ENCODE data around the gene OTOGL.

The OTOGL gene

DNA sequence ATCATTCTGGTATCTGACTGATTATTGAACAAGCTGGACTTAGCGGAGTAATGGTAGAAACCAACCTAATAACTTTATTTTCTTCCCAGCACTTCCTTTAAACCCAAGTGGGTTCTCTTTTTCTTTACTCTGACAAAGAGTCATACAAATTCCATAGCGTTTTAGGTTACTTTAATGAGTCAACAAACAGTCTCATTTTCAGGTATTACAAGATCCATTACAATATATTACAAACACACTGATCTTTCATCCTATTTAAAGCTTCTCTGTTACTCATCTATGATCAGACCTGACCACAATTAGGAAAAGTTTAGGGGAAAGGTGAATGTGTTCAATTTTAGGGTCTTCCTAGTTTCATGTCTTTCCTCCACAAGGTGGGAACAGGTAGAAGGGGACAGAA lies 305.3 kb downstream of the OTOGL start:
- no peak overlapping the region for H3K4me3 ChIP-seq (ENCODE audit: low read depth, low read length)
- TF ChIP-seq MYC (IDR thresholded peaks at IDR 0.05; ENCODE audit: low read depth, low read length) (no peak), POLR2A (IDR thresholded peaks at IDR 0.05; ENCODE audit: extremely low read depth, insufficient read length) (no peak)
- TF ChIP-seq, protein P1, sequence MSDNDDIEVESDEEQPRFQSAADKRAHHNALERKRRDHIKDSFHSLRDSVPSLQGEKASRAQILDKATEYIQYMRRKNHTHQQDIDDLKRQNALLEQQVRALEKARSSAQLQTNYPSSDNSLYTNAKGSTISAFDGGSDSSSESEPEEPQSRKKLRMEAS (IDR thresholded peaks at IDR 0.05; ENCODE audit: low read depth, low read length), result no peak
- TF ChIP-seq, protein P2, sequence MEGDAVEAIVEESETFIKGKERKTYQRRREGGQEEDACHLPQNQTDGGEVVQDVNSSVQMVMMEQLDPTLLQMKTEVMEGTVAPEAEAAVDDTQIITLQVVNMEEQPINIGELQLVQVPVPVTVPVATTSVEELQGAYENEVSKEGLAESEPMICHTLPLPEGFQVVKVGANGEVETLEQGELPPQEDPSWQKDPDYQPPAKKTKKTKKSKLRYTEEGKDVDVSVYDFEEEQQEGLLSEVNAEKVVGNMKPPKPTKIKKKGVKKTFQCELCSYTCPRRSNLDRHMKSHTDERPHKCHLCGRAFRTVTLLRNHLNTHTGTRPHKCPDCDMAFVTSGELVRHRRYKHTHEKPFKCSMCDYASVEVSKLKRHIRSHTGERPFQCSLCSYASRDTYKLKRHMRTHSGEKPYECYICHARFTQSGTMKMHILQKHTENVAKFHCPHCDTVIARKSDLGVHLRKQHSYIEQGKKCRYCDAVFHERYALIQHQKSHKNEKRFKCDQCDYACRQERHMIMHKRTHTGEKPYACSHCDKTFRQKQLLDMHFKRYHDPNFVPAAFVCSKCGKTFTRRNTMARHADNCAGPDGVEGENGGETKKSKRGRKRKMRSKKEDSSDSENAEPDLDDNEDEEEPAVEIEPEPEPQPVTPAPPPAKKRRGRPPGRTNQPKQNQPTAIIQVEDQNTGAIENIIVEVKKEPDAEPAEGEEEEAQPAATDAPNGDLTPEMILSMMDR (IDR thresholded peaks at IDR 0.05; ENCODE audit: low read depth, low read length), result no peak
- no peak for DNase-seq (ENCODE audit: low read depth)

GRCh38 chr12:80406253-80406652 lies 306.9 kb downstream of the OTOGL start:
- TF ChIP-seq, protein P1 (IDR thresholded peaks at IDR 0.05; ENCODE audit: low read depth, low read length), result no peak
- TF ChIP-seq, protein P2 (IDR thresholded peaks at IDR 0.05; ENCODE audit: low read depth, low read length), result no peak
- TF ChIP-seq POLR2A (IDR thresholded peaks at IDR 0.05; ENCODE audit: extremely low read depth, insufficient read length) (no peak), MYC (IDR thresholded peaks at IDR 0.05; ENCODE audit: low read depth, low read length) (no peak)
- no peak for DNase-seq (ENCODE audit: low read depth)
- no peak overlapping the region for H3K4me3 ChIP-seq (ENCODE audit: low read depth, low read length)

DNA sequence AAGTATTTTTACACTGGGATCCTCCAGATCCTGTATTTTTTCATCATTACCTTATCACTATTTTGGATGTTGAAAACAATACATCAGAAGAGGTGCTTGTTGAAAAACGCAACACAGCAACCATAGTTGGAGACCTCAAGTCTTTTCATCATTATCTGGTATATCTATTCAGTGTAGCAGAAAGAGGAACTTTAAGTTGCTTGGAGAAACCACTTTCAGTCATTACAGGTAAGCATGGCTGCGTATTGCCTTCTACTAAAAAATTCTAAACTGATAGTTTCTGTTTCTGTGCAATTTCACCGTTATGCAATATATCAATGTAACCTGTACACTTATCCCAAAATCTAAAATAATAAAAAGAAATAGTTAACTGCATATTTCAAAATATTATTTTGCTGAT lies 312.4 kb downstream of the OTOGL start:
- no peak overlapping the region for H3K4me3 ChIP-seq (ENCODE audit: low read depth, low read length)
- no peak for DNase-seq (ENCODE audit: low read depth)
- TF ChIP-seq, protein P1 (IDR thresholded peaks at IDR 0.05; ENCODE audit: low read depth, low read length), result no peak
- TF ChIP-seq, protein P2 (IDR thresholded peaks at IDR 0.05; ENCODE audit: low read depth, low read length), result no peak
- TF ChIP-seq POLR2A (IDR thresholded peaks at IDR 0.05; ENCODE audit: extremely low read depth, insufficient read length), result no peak
- no peak for TF ChIP-seq MYC (IDR thresholded peaks at IDR 0.05; ENCODE audit: low read depth, low read length)

GRCh38 chr12:80412343-80412953 lies 313.1 kb downstream of the OTOGL start:
- TF ChIP-seq POLR2A (IDR thresholded peaks at IDR 0.05; ENCODE audit: extremely low read depth, insufficient read length) (no peak), MYC (IDR thresholded peaks at IDR 0.05; ENCODE audit: low read depth, low read length) (no peak)
- TF ChIP-seq, protein P2 (IDR thresholded peaks at IDR 0.05; ENCODE audit: low read depth, low read length), result peak; percentile 61
- no peak overlapping the region for H3K4me3 ChIP-seq (ENCODE audit: low read depth, low read length)
- peak; percentile 63 for DNase-seq (ENCODE audit: low read depth)

GRCh38 chr12:80413462-80413861 lies 314.1 kb downstream of the OTOGL start:
- no peak for DNase-seq (ENCODE audit: low read depth)
- TF ChIP-seq, protein P2 (IDR thresholded peaks at IDR 0.05; ENCODE audit: low read depth, low read length), result no peak
- TF ChIP-seq, protein P1 (IDR thresholded peaks at IDR 0.05; ENCODE audit: low read depth, low read length), result no peak
- no peak for TF ChIP-seq POLR2A (IDR thresholded peaks at IDR 0.05; ENCODE audit: extremely low read depth, insufficient read length)
- H3K4me3 ChIP-seq (ENCODE audit: low read depth, low read length), result no peak overlapping the region

DNA sequence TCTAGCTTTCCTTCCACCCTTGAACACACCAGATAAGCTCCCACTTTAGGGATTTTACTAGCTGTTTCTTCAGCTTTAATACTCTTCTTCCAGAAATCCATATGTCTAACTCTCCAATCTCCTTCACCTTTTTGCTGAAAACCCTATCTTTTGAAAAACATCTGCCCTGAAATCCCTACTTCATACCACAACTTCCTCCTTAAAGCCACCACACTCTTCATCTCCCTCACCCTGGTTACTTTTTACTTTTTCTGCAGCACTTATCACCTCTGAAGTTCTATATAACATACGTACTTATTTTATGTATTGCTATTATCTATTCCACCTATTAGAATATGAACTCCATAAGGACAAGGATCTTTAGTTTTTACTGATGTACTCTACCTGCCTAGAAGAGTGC lies 316.1 kb downstream of the OTOGL start:
- no peak for DNase-seq (ENCODE audit: low read depth)
- TF ChIP-seq, protein P2 (IDR thresholded peaks at IDR 0.05; ENCODE audit: low read depth, low read length), result no peak
- TF ChIP-seq, protein P1 (IDR thresholded peaks at IDR 0.05; ENCODE audit: low read depth, low read length), result no peak
- TF ChIP-seq POLR2A (IDR thresholded peaks at IDR 0.05; ENCODE audit: extremely low read depth, insufficient read length) (no peak), MYC (IDR thresholded peaks at IDR 0.05; ENCODE audit: low read depth, low read length) (no peak)

More for the DNA sequence above, 316.1 kb downstream of the OTOGL start:
- H3K4me3 ChIP-seq (ENCODE audit: low read depth, low read length), result no peak overlapping the region
